GM12872 (cell line): ENCODE measurements around the gene IKZF3.

Experiments
- TF ChIP-seq, protein P1 (sequence below): IDR thresholded peaks from 3 replicates; pipeline ENCODE4 v1.5.1; 2011; ENCODE audit warnings: low read depth, mild to moderate bottlenecking, low read length, moderate library complexity; ENCODE audit not compliant: insufficient read depth

Gene IKZF3

DNA sequence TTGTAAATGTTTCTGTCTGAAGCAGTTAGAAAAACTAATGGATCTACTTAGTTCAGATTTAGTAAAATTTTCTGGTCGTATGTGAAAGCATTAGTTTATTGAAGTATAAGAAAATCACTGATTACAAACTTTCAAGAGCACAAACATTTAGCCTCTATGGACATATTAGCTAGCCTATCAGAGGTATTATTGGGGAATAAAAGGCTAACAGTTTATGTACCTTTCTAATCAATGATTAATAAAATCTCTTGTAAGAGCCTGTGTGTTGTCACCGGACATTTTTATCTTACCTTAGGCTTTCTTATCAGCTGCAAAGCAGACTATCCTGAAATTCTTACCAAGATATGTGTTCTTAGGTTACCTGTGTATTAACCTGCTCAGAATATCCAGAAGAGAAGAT lies 25.1 kb upstream of the IKZF3 start:
- TF ChIP-seq, protein P1, sequence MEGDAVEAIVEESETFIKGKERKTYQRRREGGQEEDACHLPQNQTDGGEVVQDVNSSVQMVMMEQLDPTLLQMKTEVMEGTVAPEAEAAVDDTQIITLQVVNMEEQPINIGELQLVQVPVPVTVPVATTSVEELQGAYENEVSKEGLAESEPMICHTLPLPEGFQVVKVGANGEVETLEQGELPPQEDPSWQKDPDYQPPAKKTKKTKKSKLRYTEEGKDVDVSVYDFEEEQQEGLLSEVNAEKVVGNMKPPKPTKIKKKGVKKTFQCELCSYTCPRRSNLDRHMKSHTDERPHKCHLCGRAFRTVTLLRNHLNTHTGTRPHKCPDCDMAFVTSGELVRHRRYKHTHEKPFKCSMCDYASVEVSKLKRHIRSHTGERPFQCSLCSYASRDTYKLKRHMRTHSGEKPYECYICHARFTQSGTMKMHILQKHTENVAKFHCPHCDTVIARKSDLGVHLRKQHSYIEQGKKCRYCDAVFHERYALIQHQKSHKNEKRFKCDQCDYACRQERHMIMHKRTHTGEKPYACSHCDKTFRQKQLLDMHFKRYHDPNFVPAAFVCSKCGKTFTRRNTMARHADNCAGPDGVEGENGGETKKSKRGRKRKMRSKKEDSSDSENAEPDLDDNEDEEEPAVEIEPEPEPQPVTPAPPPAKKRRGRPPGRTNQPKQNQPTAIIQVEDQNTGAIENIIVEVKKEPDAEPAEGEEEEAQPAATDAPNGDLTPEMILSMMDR, result no peak

DNA sequence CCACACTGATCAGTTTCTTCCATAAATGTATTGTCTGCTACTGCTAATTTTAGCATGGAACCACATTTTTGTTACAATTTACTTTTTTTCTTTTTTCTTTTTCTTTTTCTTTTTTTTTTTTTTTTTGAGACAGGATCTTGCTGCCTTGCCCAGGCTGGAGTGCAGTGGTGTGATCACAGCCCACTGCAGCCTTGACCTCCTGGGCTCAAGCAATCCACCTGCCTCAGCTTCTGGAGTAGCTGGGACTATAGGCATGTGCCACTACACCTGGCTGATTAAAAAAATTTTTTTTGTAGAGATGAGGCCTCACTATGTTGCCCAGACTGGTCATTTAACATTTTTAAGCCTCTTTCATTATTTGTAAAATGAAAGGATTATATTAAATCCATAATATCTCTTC lies 23.0 kb upstream of the IKZF3 start:
- TF ChIP-seq, protein P1, result no peak

DNA sequence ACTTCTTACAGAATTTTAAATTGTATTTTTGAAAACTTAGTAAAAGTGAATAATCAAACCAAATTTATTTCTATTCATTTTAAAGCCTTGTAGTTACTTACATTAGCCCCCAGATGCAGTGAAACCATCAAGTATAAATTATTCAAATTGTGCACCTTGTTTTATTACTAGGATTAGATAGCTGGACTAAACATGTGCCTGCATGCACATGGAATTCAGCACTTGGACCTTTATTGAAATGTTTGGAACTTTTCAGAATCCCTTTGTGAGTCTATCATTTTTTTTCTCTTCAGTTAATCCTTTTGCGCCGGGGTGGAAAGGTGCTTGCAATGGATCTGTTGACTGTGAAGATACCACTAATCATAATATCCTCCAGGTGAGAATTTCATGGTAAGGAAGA lies 8.6 kb upstream of the IKZF3 start:
- TF ChIP-seq, protein P1, result peak; percentile 12; the same call in 1 of the 3 replicates

DNA sequence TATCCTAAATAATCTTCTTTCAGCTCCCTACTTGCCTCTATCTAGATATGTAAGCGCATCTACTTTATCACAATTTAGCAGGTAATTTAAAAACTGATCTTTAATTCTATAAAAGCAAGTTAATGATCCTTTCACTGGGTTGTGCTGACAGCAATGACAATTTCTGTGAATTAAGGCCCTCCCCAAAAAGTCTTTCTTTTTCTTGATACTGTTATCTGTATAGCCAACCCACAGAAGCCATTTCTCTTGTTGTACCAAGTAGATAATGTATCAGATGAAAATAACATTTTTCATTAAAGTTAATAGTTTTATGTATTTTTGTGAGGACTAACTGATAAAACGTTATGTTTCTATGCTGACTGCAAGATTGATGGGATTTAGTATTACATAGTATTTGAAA lies 7.7 kb upstream of the IKZF3 start:
- TF ChIP-seq, protein P1, result no peak

DNA sequence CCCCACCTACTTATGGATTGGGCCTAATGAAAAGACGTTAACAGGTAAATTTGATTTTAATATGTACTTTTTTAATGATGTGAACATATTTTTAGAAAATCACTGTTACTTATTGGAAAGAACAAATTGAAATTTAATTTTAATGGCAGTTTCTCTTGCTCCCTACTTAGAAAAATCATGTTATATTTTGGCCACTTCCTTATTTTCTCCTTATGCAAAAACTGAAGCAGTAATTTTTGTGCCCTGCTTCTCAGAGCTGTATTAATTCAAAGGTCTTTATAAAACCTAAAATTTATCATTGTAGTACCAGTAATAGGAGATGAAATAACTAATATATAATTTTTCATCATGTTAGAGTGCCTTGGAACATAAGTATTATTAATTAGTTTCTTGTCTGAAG lies 6.7 kb upstream of the IKZF3 start:
- TF ChIP-seq, protein P1, result no peak

DNA sequence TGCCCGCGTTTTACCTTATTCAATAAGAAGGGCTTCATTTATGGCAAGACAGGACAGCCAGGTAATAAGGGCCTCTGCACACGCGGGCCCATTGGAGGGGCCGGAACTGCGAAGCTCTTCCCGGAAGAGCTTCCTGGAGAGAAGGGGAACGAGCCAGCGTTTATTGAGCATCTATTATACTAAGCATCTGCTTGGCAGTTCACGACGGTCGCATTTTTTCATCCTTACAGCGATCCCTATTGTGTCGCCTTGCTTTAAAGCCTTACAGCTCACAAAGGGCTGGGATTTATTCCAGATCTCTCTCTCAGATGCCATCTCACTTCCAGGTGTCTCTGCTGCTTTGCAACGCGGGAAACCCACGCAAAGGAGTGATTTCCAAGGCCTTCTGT lies 4.4 kb upstream of the IKZF3 start:
- TF ChIP-seq, protein P1, result no peak

DNA sequence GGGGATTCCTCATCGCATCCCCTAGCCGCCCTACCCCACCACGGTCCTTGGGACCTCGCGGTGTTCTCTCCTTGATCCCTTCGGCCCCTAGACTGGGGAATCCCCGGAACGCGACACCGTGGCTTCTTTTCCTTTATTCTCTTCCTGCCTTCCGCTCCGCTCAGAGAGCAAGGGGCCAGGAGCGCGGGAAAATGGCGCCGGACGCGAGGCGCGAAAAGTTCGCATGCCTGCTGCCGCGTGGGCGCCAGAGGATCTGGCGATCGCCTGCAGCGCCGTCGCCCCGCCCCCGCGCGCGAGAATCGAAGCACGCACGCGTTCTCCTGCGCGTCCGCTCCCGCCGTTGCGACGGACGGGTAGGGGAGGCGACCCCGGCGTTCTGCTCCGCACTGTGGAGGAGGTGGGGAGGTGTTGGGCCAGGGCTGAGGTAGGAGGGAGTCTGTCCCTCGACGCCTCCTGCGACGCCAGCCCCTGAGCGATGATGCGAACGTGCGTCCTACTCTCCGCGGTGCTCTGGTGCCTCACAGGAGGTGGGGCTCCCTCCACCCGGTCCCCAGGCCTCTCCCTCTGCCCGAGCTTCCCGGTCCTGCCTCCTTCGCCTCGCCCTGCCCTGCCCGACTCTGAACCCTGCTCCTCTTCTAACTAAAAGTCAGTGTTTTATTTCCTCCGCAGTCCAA lies 3.9 kb upstream of the IKZF3 start, which contains the start of gene ZPBP2:
TSS of gene ZPBP2 (plus strand) at position 323 of the 674 bp plus-strand sequence. CDS start at position 476, 153 bp downstream.
- TF ChIP-seq, protein P1, result no peak
